Cortex of kidney (tissue), 1 donor: Measurements from ENCODE around the gene MIPOL1.
"Not testable (repeated sequence)": the region's sequence is repeated elsewhere in the genome, so short reads cannot be mapped to it uniquely, and the experiment has no call there.

ENCODE experiments used
- DNase-seq: peaks from one replicate; lab custom pipeline; 2025; lab: John Stamatoyannopoulos, UW

The MIPOL1 gene

DNA sequence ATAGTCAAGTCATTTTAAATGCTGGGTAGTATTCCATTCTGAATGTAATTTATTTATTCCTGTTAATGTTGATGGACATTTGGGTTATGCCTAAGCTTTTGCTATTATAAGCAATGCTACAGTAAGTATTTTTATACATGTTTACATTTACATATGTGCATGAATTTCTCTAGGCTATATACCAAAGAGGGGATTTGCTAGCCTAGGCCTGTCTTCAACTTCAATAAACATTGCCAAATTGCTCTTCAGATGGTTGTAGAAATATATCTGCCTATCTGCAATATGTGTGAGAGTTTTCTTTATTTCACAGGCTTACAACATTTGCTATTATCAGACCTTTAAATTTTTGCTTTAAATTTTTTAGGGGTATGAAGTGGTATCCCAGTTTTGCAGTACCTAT, 87.0 kb downstream of the MIPOL1 start:
- no peak for DNase-seq

DNA sequence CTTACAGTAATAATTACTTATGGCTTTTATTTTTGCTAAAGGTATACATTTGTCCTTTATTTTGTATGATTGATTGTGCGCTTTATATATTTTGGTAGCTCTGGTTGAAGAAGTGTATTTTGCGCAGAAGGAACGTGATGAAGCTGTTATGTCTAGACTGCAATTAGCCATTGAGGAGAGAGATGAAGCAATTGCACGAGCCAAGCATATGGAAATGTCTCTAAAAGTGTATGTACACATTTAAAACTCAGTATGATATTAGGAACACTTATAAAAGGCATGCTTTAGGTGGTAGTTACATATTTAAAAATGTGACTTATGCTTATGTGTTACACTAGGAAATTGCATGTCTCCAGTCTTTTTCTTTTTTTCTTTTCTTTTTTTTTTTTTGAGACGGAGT, 87.5 kb downstream of the MIPOL1 start:
- DNase-seq: no peak

DNA sequence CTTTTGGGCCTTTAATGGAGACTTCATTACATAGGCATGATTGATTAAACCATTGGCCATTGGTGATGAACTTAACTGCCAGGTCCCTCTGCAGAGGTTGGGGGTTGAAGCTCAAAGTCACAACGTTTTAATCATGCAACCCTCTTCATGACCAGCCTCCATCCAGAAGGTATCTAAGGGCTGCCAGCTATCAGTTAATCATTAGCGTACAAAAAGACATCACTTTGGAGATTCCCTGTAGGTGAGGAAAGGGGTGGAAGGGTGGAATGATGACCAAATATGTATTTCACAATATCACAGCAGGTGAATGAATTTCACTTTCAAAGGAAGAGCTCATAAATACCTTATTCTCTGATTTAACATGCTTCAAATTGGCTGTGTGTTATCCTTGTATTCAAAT, 92.0 kb downstream of the MIPOL1 start:
- DNase-seq: no peak

DNA sequence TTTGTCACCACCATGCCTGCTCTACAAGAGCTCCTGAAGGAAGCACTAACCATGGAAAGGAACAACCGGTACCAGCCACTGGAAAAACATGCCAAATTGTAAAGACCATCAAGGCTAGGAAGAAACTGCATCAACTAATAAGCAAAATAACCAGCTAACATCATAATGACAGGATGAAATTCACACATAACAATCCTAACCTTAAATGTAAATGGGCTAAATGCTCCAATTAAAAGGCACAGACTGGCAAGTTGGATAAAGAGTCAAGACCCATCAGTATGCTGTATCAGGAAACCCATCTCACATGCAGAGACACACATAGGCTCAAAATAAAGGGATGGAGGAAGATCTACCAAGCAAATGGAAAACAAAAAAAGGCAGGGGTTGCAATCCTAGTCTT, 97.5 kb downstream of the MIPOL1 start:
- DNase-seq: not testable (repeated sequence)

DNA sequence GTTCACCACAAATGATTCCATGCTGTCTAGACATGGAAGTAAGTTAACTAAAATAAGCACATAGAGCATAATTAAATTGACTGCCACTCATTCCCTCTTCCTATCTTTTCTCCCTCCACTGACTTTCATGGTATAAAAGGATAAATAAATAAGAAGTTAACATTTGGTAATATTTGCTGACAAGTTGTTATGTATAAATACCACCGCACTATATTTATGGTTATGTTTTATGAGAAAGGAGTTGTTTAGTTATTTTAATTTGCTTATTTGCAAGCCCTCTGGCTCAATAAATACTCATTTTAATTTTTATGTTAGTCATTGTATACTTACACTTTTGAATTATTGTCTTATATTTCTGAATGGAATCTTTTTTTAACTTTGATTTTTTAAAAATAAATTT, 113.5 kb downstream of the MIPOL1 start:
- DNase-seq: no peak

DNA sequence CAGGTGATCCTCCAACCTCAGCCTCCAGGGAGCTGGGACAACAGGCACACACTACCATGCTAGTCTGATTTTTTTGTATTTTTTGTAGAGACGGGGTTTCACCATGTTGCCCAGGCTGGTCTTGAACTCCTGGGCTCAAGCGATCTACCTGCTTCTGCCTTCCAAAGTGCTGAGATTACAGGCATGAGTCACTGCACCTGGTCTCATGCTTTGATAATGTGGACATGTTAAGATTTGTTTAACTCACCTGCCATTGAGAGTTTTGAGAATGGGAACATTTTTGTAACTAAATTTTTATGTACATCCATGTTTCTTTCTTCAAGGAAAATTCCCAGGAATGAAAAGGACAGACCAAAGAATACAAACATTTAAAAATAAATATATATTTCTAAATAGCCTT, 121.2 kb downstream of the MIPOL1 start:
- no peak for DNase-seq

DNA sequence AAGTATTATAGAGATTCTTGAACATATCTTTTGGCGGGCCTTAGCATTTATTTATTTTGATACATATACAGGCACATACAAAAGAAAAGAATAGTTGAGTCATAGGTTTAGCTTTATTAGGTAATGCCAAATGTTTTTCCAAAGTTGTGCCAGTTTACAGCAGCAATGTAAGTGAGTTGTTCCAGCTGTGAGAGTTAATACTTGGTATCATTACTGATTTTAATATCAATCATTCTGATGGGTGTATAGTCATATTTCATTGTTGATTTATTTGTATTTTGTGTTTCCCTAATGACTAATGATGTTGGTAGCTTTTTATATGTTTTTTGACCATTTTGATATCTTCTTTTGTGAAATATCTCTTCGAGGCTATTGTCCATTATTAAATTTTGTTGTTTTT, 122.4 kb downstream of the MIPOL1 start:
- no peak for DNase-seq

DNA sequence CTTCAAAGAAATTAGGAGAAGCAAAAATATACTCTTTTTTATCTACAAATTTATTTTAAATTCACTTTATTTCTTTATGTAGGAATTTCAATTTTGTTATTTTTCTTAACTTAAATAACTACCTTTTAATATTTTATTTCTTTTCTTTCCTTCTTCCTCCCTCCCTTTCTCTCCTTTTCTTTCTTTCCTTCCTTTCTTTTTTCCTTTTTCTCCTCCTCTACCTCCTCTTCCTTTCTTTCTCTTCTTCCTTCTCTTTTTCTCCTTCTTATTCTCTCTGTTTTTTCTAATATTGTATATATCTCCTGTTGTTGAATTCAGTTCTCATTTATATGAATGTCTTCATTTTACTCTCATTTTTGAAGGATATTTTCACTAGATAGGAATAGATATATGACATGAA, 127.6 kb downstream of the MIPOL1 start:
- DNase-seq: no peak

DNA sequence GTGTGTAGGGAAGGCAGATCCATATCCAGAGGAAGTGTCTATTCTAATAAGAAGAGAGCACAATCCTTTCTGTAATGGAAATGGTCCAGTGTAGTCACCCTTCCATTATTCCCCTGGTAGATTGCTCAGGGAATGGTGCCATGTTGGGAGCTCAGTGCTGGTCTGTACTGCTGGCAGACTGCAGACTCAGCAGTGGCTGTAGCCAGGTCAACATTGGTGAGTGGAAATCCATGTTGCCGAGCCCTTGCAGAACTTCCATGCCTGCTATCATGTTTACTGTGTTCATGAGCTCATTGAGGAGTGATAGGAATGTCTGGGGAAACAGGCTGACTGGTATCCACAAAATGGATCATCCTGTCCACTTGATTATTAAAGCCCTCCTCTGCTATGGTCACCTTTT, 128.7 kb downstream of the MIPOL1 start:
- DNase-seq: no peak

DNA sequence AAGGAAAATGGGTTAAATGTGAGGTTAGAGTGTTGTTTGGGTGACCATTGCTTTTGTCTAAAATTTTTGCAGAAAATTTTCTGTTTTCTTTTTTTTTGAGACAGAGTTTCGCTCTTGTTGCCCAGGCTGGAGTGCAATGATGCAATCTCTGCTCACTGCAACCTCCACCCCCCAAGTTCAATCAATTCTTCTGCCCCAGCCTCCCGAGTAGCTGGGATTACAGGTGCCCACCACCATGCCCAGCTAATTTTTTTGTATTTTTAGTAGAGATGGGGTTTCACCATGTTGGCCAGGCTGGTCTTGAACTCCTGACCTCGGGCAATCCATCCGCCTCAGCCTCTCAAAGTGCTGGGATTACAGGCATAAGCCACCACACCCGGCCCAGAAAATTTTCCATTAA, 130.2 kb downstream of the MIPOL1 start:
- DNase-seq: not testable (repeated sequence)

DNA sequence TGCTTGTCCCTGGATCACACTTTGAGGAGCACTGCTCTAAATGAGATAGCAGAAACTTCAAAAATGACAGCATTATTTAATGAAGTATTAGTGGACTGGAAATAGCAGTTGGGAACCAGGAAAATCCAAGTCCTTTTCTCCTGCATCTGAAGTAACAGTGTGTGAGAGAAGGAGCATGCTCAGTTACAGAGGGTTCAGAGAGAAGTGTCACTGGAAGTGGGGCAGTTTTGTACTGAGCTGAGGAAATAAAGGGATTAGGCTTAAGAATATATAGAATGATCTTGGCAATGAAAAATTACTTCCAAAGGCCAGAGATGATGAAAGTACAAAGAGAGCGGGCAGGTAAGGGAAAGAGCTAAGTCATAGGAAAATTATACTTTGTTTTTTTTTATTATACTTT, 130.9 kb downstream of the MIPOL1 start:
- no peak for DNase-seq

DNA sequence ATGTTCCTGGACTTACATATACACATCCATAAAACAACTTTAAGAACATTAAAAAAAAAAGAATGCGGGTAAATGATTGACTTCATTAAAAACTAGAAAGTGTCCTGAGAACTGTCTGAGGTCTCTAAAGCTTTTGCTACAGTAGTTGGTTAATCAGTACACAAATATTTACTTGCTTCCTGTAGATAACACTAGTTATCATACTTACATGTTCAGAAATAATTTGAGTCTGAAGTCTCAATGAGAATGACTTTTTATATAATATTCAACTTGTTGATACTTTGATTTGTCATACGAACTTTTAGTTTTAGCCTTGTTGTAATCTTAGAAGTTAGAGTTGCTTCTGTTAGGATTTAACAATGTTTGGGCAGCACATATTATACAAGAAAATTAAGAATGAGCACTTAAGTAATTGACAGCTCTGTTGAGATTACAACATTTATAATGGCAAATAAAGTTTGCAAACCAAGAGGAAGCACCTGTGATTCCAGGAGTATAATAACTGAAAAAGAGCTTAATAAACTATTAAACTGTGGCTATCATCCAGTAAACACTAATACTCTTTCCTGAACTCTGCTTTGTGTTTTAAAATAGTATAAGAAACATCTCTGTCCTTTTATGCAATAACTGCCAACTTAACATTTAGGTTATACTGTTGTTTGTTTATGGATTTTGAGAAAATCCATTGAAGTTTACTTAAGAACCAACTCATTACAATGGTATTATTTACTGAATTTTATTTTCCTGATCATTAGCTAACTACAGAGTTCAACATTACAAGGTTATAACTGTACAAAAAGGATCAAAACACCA, 131.7 kb downstream of the MIPOL1 start:
- DNase-seq: no peak

DNA sequence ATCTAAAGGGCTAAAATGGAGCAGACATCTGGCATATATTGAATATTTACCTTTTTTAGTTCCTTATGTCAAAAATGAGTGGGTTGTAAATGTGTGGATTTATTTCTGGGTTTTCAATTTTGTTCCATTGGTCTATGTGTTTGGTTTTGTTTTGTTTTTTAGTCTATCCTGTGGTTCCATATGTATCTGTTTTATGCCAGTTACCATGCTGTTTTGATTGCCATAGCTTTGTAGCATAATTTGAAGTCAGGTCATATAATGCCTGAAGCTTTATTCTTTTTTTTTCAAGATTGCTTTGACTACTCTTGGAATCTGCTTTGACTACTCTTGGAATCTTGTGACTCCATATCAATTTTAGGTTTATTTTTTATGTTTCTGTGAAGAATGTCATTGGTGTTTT, 133.2 kb downstream of the MIPOL1 start:
- DNase-seq: no peak

DNA sequence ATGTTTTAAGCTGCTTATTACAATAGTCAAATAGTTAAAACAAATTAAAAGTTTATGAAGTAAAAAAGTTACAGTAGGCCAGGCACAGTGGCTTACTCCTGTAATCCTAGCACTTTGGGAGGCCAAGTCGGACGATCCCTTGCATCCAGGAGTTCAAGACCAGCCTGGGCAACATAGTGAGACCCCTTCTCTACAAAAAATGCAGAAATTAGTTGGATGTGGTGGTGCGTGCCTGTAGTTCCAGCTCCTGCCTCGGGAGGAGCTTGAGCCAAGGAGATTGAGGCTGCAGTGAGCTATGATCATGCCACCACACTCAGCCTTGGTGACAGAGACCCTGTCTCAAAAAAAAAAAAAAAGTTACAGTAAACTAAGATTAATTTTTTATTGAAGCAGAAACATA, 142.6 kb downstream of the MIPOL1 start:
- no peak for DNase-seq

DNA sequence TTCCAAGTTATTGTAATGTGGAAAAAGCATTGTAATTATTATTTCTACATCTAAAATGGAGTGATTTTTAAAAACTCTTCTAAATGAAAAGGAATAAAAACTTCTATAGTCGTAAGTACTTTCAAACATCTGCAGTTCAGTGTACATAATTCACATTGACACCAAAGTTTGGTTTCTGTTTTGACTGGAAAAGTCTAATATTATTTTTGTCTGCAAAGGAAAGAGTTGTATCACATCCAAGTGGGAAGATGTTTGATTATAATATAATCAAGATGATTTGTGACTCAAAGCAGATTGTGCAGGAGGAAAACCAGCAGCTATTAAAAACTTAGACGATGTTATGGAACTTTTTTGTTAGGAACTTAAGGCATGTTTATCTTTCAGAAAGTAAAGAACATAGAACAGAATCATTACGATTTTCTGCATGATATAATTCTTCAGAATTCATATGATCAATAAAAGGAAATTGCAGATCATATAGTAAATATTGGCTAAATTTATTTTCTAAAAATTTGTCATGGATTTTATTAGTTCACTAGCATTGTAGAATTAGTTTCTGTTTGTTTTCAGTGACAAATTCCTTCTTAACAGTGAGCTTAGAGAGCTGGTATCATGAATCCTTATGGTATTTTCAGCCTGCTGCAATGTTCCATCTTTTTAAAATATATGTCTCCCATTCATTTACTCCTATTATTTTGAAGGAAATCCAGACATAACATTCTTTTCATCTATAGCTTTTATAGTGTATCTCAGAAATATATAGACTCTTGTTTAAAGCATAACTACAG, 145.8 kb downstream of the MIPOL1 start:
- no peak for DNase-seq

DNA sequence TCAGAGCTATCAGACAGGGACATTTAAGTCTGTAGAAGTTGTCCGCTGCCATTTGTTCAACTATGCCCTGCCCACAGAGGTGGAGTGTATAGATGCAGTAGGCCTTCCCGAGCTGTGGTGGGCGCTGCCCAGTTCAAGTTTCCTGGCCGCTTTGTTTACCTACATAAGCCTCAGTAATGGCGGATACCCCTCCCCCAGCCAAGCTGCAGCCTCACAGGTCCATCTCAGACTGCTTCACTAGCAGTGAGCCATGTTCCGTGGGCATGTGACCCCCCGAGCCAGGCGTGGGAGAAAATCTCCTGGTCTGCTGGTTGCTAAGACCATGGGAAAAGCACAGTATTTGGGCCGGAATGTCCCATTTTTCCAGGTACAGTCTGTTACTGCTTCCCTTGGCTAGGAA, 165.9 kb downstream of the MIPOL1 start:
- DNase-seq: no peak

DNA sequence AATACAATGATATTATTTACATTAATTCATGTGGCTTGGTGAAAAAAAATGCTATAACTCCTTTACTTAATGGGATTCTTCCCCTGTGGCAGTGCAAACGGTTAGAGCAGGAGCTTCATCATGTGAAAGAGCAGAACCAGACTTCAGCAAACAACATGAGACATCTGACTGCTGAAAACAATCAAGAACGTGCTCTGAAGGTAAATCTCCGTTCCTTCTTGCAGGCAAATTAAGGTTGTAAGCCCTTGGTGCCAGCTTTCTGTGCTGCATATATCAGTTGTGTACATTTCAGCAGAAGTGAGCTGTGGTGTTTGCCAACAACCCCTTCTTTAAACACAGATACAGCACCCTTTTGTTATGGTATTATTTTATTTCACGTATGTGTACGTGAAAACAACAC, 171.7 kb downstream of the MIPOL1 start:
- DNase-seq: no peak

DNA sequence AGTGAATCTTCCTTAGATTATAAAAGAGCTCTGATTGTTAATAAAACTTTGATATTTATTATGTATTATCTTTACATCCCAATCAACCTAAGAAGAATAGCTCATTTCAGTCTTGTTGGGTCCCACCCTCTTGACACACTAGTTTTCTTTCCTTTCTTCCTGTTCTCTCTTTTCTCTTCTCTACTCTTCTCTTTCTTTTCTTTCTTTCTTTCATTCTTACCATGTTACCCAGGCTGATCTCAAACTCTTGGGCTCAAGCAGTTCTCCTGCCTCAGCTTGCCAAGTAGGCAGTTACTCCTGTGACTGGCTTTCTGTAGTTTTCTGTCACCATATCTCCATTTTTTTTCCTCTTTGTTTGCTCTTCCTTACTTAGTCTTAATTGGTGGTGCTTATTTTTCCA, 177.8 kb downstream of the MIPOL1 start:
- DNase-seq: no peak

DNA sequence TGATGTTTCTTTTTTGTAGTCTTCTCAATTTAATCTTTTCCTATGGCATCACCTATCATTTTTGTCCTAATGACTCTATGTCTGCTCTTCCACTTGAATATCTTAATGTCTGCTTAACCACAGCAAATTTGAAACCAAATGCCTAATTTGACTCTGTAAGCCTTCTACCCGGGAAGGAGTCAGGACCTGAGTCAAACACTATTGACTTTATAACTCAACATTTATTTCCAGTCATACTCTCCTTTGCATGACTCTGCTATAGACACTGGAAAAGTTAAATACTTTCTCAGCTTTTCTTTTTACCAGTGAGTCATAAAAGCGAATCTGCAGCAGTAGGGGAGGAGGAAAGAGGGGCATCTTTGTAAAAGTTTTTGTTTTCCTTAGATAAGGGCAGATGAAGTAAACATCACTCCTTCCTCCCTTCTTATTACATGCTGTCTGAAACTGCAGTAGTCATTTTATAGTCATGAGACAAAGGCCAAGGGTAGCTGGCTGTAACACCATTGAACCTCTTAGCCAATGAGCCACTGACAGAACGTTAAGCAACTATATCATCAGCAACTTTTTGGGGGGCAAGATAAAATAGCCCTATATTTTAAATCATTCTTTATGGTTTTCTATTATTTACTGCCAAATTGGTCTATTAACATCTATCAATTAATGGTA, 179.3 kb downstream of the MIPOL1 start:
- no peak for DNase-seq

DNA sequence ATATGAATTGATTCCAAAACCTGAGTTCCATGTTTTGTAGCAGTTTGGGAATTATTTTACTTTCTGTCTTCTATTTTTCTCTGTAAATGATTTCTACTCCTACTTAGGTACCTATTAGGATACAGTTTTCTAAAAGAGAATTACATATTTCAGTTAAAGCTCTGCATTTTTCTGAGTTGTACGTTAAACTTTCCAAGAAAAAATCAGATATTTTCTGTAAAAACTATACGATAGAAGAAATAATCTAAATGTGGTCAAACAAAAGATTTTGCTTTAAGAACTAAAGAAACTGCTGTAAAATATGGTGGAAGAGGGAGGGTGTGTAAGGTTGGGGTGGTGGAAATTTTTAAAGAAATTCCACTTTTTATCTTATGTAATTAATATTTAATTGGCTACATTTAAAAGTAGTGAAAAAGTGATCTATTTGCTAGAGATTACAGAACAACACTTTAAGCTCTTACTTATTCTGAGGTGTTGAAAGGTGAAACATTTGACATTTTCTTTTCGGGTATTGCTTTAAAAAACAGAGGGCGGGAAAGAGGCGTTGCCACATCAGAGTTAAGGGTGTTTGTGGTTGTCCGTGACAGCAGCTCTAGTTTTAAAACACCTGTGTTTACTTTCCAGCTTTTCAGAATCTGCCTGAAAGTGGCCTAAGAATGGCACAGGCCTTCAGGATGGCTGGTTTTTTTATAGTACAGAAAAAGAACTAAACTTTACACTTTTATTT, 187.3 kb downstream of the MIPOL1 start:
- DNase-seq: no peak

DNA sequence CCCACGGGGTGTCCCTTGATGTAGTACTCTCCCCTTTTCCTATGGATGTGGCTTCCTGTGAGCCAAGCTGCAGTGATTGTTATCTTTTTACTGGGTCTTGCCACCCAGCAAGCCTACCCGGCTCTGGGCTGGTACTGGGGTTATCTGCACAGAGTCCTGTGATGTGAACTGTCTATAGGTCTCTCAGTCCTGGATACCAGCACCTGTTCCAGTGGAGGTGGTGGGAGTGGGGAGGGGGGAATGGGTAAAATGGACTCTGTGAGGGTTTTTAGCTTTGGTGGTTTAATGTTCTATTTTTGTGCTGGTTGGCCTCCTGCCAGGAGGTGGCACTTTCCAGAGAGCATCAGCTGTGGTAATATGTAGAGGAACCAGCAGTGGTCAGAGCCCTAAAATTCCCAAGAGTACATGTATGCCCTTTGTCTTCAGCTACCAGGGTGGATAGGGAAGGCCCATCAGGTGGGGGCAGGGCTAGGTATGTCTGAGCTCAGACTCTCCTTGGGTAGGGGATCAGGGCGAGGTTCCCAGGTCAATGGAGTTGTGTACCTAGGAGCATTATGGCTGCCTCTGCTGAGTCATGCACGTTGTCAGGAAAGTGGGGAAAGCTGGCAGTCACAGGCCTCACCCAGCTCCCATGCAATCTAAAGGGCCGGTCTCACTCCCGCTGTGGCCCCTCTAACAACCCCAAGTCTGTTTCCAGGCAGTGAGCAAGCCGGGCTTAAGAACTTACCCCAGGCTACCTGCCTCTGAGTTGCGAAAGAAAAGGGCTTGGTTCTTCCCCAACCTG, 199.6 kb downstream of the MIPOL1 start:
- not testable (repeated sequence) for DNase-seq

DNA sequence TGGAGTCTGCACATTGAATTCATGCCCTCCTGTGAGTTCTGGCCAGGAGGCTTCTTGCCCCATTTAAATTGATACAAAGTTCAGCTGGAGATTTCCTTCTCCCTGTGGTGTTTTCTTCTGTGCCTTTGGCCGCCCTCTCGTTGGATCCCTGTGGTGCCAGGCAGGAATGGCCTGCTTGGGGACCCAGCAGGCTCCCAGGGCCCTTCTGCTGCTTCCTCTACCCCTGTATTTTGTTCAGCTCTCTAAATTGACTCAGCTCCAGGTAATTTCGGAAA, 200.1 kb downstream of the MIPOL1 start:
- no peak for DNase-seq
